Midbrain (tissue), 1 donor: Measurements from ENCODE around the gene GNL3.
"Not testable (repeated sequence)": the region's sequence is repeated elsewhere in the genome, so short reads cannot be mapped to it uniquely, and the experiment has no call there.

Experiments used
- DNase-seq: peaks from one replicate; lab custom pipeline; 2025; lab: John Stamatoyannopoulos, UW

Gene GNL3

GRCh38 chr3:52685709-52686691 lies at the start of gene GNL3, which contains the start of gene PBRM1:
Gene GNL3 (plus strand): TSS chr3:52686032. CDS start chr3:52686093, 61 bp downstream.
Gene PBRM1 (minus strand): TSS chr3:52685913.
- DNase-seq = peak; percentile 95

GRCh38 chr3:52636673-52637072 lies 49.2 kb upstream of the GNL3 start:
- DNase-seq = no peak

DNA sequence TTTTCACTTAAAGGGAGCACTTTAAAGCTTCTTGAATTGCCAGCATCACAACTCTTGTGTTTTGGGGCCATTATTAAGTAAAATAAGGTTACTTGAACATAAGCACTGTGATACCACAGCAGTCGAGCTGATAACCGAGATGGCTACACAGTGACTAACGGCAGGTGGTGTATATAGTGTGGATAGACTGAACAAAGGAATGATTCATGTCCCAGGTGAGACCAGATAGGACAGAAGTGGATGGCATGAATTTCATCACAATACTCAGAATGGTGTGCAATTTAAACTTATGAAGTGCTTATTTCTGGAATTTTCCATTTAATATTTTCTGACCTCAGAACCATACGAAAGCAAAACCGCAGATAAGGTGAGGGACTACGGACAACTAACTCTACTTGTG lies 40.3 kb upstream of the GNL3 start:
- DNase-seq = no peak

- no peak for DNase-seq
Observed at GRCh38 chr3:52649461-52650210, 36.2 kb upstream of the GNL3 start.

DNA sequence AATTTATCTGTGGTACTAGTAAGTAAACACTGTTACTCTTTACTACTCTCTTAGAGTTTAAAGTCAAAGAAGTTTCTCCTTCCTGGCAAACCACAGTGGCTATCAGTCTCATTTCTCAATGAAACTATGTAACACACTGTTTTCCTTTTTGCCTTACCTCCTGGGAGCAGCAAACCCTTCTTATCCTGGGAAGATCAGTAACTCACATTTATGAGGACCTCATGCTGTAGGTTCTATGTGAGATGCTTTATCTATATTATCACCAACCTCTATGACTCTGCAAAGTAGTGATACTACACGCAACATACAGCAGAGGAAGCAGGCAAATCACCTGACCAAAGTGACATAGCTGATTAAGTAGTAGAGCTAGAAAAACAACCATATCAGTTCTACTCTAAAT lies 35.4 kb upstream of the GNL3 start:
- no peak for DNase-seq

DNA sequence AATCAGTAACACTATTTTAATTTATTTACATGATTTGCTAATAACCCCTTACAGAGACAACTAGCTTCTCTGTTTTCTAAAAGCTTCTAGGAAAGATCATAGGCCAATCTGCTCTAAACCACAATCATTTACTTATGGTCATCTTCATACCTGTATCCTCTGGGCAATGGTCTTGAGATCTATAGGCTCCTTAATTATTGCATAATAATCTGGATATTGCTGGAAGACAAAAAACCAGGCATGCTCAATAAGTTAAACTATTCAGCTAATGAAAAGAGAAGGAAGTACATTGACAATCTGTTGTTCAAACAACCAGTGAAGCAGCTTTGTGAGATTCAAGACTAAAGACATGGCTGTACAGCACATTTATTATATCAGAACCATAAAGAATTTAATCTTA lies 34.2 kb upstream of the GNL3 start:
- no peak for DNase-seq

DNA sequence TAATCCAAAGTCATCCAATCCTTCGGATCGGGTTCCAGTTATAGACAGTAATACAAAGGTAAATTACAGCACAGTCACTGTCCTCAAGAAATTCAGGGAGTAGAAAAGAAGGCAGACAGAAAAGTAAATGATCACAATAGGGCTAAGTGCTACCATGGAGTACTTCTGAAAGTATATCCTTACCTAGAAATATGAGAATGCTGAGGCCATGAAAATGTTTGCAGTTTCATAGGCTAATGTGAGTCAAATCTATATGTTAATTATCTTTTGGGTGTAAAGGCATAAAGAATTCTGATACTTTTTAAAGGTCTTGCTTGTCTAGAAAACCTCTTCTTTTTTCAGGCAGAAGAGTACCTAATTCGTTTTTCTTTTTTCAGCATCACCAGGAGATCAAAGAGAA lies 29.9 kb upstream of the GNL3 start:
- no peak for DNase-seq

- DNase-seq = no peak
Observed at GRCh38 chr3:52660046-52660445, 25.8 kb upstream of the GNL3 start.

- DNase-seq = no peak
Observed at GRCh38 chr3:52663098-52663497, 22.7 kb upstream of the GNL3 start.

- no peak for DNase-seq
Observed at GRCh38 chr3:52670621-52671521, 15.0 kb upstream of the GNL3 start.

DNA sequence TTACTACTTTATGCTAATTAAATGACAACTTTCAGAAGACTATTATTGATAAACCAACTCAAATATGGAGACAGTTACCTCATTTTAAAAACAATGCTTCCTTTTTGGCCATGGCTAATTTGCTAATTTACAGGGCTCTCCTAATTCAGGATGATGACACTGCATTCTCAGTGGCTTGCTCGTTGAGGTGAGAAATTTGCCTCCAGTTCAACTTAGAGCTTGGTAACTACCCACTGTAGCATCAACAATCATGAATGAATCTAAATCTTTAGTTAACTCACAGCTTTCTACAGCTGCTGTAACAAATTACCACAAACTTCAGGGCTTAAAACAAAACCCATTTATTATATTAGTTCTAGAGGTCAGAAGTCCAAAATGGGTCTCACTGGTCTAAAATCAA lies 14.2 kb upstream of the GNL3 start:
- DNase-seq = no peak

- not testable (repeated sequence) for DNase-seq
Observed at GRCh38 chr3:52676201-52676600, 9.6 kb upstream of the GNL3 start.

DNA sequence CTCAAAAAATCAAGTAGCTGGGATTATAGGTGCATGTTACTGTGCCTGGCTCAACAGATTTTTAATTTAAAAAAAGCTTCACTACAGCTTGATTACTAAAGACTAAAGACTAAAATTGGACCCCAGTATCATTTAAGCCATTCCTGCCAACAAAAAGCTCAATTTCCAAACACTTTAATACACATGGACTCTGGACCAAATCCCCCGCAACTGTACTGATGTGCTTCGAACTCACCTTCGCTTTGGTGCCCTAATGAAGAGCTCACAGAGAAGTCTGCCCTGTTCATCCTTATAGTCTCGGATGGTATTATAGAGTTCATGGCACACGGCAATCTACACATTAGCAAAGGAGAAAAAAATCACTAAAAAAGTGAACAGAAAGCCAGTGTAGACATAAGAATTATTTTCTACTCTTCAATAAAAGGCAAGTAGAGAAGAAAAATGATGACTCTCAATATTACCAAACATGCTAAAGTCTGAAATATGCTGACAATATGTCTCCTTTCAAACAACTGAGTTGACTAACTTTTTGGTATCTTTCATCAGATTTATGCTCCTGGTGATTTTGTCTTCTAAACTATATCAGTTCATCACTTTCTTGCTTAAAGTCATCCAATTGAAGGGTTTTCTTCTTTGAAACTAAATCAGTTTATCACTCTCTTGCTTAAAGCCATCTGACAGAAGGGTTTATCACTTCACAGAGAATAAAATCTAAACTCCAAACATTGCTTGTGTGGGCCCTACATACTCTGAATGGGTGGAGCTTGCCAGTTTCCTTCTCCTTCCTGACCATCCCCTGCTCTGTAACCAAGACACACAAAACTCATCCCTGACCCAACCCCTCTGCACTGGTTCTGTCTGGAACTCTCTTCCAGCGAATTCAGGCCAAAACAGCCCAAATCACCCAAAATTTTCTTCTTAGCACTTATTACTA lies 7.3 kb upstream of the GNL3 start:
- no peak for DNase-seq

GRCh38 chr3:52679199-52679538 lies 6.7 kb upstream of the GNL3 start:
- DNase-seq = no peak

DNA sequence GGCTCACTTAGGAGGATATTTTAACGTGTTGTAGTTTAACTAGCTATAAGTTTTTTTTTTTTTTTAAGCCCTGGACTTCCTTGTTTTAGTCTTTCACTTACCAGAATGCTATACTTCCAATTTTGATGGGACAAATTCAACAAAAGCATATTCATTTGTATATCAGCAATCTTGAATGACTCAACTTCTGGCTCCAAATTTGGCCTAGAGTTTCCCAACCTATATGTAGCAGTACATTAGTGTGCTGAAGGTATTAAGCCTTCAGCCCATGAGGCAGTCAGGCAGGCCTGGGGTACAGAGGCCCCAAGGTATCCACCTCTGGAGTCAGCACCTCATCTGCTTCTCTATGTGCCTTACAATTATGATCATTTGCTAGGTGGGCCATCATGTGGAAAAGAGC lies 6.0 kb upstream of the GNL3 start:
- no peak for DNase-seq

DNA sequence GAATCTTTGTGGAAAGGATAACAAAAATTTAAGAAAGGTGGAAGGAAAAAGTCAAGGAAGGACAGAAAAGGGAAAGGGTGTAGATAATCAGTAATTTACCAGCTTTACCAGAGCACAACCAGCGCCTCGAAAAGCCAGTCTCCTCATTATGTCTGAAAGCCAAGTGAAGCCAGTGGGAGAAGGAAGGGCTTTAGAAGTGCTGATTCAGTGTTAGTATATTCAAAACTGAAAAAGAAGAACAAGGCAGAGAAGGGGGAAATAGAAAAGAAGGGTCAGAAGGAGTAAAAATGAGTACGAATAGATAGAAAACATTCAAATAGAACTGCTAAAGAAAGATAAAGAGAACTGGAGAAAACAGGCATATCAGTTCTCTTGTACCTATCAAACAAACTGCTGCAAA lies 4.2 kb upstream of the GNL3 start:
- no peak for DNase-seq

- DNase-seq = peak; percentile 31
Observed at GRCh38 chr3:52682016-52682415, 3.8 kb upstream of the GNL3 start.

DNA sequence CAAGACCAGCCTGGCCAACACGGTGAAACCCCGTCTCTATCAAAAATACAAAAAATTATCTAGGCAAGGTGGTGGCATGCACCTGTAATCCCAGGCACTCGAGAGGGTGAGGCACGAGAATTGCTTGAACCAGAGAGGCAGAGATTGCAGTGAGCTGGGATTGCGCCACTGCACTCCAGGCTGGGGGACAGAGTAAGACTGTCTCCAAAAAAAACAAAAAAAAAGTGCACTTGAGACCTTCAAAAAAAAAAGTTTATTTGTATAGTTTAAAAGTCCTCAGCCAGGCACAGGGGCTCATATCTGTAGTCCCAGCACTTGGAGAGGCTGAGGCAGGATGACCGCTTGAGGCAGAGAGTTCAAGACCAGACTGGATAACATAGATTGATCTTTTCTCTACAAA lies 2.2 kb upstream of the GNL3 start:
- DNase-seq = no peak

DNA sequence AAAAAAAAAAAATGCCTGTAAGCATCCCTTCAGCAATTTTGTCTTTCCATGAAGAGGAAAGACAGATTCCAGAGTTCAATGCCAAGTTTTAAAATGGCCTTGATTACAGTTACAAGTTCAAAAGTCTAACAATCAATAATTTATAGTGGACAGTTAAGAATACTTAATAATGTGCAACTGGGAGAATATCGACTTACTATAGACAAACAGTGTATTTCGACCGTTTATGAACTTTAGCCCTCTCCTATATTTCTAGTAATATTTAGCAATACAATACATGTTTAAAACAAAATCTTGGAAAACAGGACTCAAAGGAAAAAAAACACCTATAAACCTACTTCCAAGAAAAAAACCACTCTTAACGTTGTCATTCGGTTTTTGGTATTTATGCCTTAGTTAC lies 1.6 kb upstream of the GNL3 start:
- DNase-seq = no peak

GRCh38 chr3:52685285-52685708 lies 535 bp upstream of the GNL3 start:
- DNase-seq = peak; percentile 83

DNA sequence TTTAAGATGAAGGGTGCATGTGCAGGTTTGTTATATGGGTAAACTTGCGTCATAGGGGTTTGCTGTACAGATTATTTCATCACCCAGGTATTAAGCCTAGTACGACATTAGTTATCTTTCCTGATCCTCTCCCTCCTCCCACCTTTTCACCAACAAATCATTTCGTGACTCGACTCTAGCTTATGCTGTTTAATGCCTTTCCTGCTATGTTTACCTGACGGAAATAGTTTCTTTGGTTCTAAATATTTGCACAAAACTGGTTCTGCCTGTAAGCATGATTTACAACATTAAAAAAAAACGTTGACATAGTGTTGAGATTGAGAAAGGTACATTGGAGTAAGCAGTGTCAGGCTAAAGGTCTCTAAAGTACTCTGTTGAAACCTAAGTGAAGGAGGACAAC lies 2.4 kb downstream of the GNL3 start:
- DNase-seq = no peak
